NCI-H1694 (cell line): ENCODE data around the gene TMEM167B.
"Not testable (repeated sequence)": the region's sequence is repeated elsewhere in the genome, so short reads cannot be mapped to it uniquely, and the experiment has no call there.

Experiments used
- DNase-seq: peaks from one replicate; lab custom pipeline; 2025; lab: John Stamatoyannopoulos, UW

The TMEM167B gene

DNA sequence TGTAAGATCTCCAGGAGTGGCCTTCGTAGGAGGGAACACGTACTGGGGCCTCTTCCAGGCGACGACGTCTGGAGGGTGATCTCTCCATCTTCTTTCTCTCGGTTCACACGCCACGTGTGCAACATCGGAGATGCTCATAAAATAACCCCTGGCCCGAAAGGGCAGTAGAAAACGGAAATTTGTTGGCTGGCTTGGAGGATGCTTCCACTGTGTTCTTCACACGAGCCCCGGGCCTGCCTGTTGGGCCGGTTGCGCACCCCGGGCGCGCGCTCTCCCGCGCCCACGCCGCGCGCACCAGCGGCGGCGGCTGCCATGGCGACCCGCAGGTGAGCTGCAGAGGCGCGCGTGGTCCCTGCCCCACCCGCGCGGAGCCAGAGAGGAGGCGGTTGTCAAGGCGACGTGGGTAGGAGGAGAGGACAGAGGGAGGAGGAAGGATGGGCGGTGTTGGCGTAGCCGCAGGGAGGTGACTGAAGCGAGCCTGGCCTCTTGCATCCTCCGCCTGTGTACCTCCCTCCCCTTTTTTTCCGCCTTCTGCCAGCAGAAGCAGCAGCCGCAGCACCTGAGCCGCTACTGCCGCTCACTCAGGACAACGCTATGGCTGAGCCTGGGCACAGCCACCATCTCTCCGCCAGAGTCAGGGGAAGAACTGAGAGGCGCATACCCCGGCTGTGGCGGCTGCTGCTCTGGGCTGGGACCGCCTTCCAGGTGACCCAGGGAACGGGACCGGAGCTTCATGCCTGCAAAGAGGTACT, 23.2 kb downstream of the TMEM167B start, which contains the start of gene ELAPOR1:
Gene ELAPOR1 (plus strand): TSS at position 526 of the 752 bp plus-strand sequence. CDS start 69 bp downstream, at position 595.
- peak; percentile 36 for DNase-seq

DNA sequence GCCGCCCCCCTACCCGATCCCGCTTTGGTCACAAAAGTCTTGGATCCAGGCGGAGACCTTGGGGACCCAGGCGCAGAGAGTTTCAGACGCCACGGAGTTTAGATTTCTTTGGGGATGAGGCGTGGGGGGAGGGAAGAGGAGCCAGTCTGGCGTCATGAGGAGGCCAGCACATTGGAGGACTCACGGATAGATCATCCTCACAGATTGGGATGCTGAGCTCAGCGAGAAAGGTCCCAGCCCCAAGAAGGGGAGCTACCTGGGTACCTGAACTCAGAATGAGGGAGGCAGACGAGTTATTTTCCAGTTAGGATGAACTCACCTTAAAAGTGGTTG, 23.7 kb downstream of the TMEM167B start:
- DNase-seq = no peak

DNA sequence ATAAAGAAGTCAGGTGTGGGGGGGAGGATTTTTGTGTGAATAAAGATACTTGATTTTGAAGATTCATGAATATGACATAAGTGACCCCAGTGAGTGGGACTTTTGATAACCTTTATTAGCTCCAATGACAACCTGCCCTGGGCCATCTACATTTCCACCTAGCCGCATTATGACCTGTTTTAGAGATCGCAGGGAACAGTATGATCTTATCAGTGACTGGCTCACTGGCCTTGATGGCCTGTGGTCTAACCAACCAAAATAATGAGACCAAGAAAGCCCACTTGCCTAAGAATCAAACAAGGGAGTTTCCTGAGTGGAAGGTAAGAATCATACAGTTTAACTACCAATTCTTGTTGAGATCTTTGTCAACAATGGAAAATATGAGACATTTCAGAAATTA, 25.1 kb downstream of the TMEM167B start:
- no peak for DNase-seq

DNA sequence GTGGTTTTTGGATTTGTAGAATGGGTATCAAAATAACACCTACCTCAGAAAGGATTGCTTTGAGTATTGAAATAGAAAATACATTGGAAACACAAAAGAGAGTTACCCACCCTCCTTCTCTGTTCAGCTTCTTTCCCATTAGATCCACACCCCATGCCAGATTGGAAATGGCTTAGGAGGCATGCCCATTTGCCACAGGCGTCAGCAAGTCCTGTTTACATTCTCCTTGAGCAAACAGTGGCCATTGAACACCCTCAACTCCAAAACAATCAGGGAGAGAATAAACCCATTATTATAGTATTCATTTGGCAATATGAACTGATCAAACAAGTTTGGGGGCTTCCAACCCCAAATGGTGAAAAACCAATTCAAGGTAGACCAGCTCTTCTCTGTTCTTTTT, 25.7 kb downstream of the TMEM167B start:
- DNase-seq = no peak

DNA sequence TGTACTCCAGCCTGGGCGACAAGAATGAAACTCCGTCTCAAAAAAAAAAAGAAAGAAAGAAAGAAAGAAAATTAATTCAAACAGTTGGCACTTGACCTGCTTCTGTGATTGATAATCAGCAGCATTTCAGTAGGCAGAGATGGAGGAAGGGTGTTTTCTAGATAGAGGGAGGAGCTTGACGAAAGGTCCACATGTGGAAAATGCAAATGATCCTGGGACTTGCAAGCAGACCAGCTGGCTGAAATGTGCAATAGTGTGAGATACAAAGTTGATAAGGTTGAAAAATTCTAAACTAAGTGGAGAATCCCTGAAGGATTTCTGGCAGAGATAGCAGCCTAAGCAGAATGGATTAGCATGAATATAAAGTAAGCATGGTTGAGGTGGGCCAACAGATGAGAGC, 27.5 kb downstream of the TMEM167B start:
- DNase-seq = no peak

DNA sequence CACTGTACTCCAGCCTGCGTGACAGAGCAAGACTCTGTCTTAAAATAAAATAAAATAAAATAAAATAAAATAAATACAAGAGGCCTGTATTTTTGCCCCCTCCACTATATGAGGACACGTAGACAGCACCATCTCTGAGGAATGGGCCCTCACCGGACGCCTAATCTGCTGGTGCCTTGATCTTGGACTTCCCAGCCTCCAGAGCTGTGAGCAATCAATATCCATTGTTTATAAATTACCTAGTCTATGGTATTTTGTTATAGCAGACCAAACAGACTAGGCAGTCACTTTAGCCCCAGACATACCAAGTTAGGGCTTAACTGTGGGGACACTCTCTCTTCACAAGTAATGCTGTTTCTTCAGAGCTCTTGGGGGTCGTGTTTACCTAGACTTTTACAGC, 29.8 kb downstream of the TMEM167B start:
- no peak for DNase-seq

DNA sequence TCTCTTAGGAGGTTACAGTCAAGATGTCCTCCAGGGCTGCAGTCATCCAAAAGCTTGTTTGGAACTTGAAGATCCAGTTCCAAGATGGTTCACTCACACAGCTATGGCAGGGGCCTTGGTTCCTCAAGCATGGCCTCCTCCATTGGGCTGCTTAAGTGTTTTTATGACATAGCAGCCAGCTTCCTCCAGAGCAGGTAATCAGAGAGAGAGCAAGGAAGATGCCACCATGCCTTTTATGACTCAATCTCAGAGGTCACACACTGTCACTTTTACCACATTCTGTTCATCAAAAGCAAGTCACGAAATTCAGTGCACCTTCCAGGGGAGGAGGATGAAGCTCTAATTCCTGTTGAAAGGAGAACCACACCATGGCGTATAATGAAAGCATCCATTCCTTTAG, 40.5 kb downstream of the TMEM167B start:
- no peak for DNase-seq

DNA sequence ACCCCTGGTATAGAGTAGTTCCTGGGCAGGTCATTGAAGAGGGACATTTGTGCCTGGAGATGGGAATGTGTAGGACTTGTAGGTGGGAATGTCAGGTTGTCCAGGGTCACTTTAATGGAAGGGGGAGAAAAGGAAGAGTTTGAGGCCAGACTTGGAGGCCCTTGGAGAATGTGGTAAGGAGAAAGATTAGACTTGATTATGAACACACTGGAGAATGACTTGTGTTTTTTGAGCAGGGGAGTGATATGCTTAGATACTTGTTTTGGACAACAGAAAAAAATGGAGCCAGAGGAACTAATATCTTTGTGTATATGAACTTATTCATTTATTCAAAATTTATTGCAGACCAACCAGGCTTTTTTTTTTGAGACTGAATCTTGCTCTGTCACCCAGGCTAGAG, 41.2 kb downstream of the TMEM167B start:
- no peak for DNase-seq

DNA sequence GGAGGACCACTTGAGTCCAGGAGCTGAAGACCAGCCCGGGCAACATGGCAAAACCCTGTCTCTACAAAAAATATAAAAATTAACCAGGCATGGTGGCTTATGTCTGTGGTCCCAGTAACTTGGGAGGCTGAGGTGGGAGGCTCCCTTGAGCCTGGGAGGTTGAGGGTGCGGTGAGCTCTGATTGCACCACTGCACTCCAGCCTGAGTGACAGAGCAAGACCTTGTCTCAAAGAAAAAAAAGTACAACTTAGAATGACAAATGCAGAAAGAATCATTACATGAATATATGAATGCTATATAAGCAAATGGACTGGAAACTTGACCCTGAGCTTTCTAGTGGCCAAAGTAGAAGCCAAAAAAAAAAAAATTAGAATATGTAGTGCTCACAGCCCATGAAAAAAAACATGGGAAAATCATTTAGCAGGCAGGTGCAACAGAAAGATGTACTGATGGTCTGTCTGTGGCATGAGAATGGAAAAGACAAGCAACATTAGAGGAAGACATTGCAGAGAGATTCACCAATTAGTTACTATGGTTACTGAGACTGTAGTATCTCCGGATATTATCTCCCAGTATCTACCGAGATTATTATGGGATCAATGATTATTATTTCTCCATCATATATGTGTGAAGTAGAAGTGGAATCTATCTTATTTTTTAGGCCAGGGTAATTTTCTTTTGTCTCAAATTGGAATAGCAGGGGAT, 42.6 kb downstream of the TMEM167B start:
- DNase-seq = no peak

DNA sequence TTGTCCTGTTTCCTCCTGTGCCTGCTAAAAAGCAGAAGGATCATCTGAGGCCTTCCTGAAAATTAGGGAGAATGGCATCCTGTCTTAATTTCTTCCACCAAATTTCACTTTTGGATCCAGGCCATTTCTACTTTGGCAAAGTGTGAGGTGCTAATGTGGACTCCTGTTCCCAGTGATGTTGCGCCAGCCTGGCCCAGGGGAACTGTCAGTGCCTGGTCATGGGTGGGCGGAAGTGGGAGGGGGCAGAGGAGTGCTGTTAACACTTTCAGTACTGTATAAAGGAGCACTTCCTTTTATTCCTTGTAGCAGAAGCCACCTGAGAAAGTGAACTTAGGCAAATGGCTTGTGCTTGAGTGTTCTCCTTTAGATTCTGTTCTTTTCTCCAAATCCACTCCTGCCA, 43.3 kb downstream of the TMEM167B start:
- peak; percentile 85 for DNase-seq

DNA sequence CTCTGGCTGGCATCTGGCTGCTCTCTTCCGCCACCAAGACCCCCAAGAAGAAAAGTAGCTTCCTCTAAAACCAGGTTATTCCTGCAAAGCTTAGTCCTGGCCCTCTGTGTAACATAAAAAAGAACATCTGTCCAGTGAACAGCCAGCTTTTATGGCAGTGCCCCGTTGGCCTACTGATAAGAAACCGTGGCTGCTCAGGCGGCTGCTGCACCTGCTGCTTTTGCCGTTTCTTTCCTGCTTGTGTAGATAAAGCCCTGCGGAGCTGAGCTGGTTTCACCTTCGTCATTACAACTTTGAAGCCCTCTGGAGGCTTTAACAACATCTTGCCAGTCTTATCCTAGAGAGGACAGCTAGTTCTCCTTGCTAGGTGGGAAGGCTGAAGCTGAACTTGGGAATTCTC, 43.9 kb downstream of the TMEM167B start:
- DNase-seq = no peak

DNA sequence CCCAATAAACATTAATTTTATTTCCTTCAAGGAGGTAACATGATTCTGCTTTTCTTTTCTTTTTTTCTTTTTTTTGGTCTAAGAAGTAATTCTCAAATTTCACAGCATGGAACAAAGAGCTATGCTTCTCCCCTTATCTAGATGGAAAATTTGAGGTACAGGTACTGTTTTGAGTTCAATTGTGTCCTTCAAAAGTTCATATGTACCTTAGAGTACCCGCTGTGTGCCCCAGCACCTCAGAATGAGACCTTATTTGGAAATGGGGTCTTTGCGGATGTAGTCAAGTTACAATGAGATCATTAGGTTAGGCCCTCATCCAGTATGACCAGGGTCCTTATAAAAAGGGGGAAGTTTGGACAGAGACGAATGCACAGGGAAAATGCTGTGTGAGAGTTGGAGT, 45.4 kb downstream of the TMEM167B start:
- DNase-seq = no peak

DNA sequence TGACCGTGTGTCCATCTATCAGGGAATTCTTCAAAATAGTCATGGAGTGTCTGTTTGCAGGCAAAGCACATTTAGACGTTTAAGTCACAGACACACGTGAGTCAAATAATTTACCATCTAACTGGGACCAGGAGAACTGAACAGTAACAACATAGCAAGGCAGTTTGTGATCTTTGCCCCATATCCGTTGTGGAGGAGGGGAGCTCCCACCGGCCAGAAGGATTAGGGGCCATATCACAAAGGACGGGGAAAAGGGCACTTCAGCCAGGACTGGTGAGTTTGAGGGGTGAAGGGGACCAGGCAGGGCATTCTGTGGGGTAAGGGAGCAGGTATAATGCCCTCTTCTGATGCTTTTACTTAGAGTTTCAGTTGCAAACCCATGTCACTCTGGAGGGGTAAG, 46.2 kb downstream of the TMEM167B start:
- no peak for DNase-seq

DNA sequence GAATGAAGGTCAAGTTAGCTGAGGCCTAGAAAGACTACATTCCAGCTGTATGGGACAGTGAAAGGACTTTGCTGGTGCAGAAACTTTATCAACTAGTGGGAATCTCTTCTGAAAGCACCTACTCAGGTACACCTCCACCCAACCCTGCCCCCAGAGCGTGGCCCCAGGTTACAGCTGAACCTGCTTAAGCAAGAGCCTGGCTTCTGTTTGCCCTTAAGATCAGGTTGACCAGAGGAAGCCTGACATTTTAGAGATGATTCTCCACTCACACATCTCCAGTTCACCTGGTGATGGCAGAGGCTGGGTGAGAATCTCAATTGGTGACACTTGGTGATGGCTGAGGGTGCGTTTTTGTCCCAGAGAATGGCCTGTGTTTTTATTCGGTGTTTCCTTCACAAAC, 47.4 kb downstream of the TMEM167B start:
- DNase-seq = no peak

DNA sequence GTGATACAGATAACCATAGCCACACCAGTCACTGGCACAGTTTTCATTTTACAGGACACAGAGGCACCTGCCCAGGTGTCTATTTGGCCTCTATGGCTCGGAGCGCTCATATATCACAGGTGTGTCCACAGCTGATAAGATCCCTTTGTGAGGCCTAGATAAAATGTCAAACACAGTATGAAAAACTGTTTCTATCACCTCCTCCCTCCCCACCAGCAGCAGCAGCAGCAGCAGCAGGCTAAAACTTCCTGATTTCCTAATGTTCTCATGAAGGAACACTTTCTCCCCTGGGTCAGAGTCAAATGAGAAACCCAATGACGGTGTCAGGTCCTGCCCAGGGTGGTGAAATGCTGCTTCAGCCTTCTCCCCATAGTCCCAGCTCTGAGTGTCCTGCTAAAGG, 47.8 kb downstream of the TMEM167B start:
- no peak for DNase-seq

DNA sequence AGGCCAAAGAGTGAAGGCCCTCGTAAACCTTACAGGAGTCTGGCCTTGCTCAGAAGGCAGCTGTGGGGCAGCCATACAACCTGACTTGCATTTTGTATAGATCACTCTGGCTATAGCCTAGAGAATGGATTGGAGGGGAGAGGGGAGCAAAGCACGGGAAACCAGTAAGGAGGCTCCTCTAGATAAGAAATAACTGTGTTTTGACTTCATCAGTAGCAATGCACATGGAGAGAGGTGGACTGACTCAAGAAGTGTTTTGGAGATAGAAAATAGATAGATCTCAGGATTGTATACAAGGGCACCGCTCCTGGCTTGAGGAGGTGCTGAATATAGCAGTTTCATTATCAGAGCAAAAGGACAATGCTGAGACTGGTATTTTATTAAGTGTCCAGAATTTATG, 49.8 kb downstream of the TMEM167B start:
- no peak for DNase-seq

DNA sequence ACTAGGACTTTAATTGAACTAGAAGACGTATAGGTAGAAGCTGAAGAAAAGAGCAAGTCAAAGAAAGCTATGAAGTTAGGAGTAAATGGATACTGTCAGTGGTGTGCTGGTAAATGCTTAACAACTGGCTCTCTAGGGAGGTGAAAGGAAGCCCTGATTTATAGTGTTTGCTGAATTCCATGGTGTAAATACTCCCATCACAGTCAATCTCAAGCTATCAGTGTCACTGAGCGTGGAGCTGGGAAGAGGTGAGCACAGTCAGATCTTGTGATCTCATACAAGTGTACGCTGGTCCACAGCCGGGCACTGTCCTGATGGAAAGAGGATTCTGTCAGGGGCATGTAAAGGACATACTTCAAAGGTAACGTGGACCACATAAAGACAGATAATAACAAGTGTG, 51.7 kb downstream of the TMEM167B start:
- no peak for DNase-seq

DNA sequence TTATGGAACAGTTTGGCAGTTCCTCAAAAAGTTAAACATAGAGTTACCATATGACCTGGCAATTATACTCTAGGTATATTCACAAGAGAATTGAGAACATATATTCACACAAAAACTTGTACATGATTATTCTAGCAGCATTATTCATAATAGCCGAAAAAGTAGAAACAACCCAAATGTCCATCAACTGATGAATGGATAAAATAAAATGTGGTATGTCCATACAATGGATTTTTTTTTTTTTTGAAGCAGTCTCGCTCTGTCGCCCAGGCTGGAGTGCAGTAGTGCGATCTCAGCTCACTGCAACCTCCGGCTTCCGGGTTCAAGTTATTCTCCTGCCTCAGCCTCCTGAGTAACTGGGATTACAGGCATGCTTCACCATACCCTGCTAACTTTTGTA, 52.2 kb downstream of the TMEM167B start:
- not testable (repeated sequence) for DNase-seq
